B cell (primary cell): ENCODE results near the gene IGFALS.

ENCODE experiments used
- CTCF ChIP-seq: fragments of 200-600 bp; IDR thresholded peaks from one replicate; pipeline ENCODE4 v1.8.0; 2022; ENCODE audit warnings: antibody characterized with exemption, mild to moderate bottlenecking
- EZH2 ChIP-seq: IDR thresholded peaks from 2 replicates; pipeline ENCODE4 v1.6.1; 2012; ENCODE audit warnings: borderline replicate concordance, low read depth, mild to moderate bottlenecking, moderate library complexity, low read length; ENCODE audit not compliant: insufficient read depth, poor library complexity, severe bottlenecking

DNA sequence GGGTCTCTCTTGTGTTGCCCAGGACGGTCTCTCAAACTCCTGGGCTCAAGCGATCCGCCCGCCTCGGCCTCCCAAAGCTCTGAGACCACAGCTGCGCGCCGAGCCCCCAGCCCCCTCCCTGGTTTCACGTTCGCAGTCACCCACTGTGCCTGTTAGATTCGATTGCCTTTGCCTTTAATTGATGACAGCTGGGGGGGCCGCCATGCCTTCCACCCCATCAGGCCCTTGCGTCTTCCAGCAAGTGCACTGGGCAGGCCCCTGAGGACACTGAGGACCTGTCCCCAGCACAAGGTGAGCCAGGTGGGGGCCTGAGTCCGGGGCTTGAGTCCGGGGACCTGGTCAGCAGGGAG is 3.3 kb downstream of the IGFALS start:
- TF ChIP-seq EZH2, result no peak
- TF ChIP-seq CTCF, result no peak
